Motor neuron (in vitro differentiated cells): Measurements from ENCODE around the gene GSG1L2. TPM values are rescaled to one million over a fixed set of nuclear protein-coding genes. Genes with fewer than 3 reads are reported as not detected.
A peak's percentile ranks its signal among the peaks of the same experiment; 100 is the strongest.
"Not testable (repeated sequence)": the region's sequence is repeated elsewhere in the genome, so short reads cannot be mapped to it uniquely, and the experiment has no call there.

Experiments
- ATAC-seq, 8 experiments: fragments of 200-7000 bp; cut with Tn5 transposase; replicated peaks in 6 of 8; 2 replicates each; pipeline ENCODE4 v1.8.0; 2021; ENCODE audit warnings: mild to moderate bottlenecking in 8 of 8, moderate library complexity in 8 of 8
- H3K27ac ChIP-seq, 2 donors: fragments of 250-450 bp; sonication (Bioruptor Pico); 2 replicates each; pipeline ENCODE4 v1.9.0; 2021; ENCODE audit warnings: antibody characterized with exemption in 2 of 2, mild to moderate bottlenecking in 2 of 2, moderate library complexity in 1 of 2
- H3K4me1 ChIP-seq, 2 donors: fragments of 250-450 bp; sonication (Bioruptor Pico); replicated peaks in 1 of 2; 2 replicates each; pipeline ENCODE4 v1.6.1; 2021; ENCODE audit warnings: antibody characterized with exemption in 2 of 2, mild to moderate bottlenecking in 2 of 2, moderate library complexity in 1 of 2
- H3K4me3 ChIP-seq, 5 donors: fragments of 250-450 bp; sonication (Bioruptor Pico); 2 replicates each; pipeline ENCODE4 v1.9.0; 2021; ENCODE audit warnings: antibody characterized with exemption in 5 of 5, mild to moderate bottlenecking in 5 of 5, moderate library complexity in 4 of 5
- WGBS, 10 experiments: fragments of 450-650 bp; shearing (Covaris generic); methylation state at CpG; one replicate each; pipeline ENCODE4 v1.0.0; 2022; 5-methylcytosine and 5-hydroxymethylcytosine counted together
- in situ Hi-C, 9 experiments: fragments of 400-800 bp; cut with MboI; loops; one replicate each; pipeline ENCODE4 v1.15.0; 2021; ENCODE audit warnings: low sequenced_read_pairs in 9 of 9, low pct_unique_long_range_greater_than_20kb in 2 of 9; ENCODE audit not compliant: unreplicated experiment in 9 of 9
- total RNA-seq, 8 experiments: library from RNA; unstranded; fragments of 300-600 nt; gene quantifications; 2 replicates each; pipeline versions ENCODE4 v1.2.3 to v1.2.4, GENCODE V29; 2022

GSG1L2 gene
- total RNA-seq, 8 experiments from 2014 or later, result not detected

- Histone ChIP-seq H3K27ac (no peak overlapping the region), H3K4me1 (no peaks in the 10 kb centered on the region), H3K4me3 (no peak overlapping the region)
- ATAC-seq, result no peak
- in situ Hi-C loops, result no loop called here
- whole genome bisulfite sequencing, 10 experiments, result 53 to 100% (median 72%) methylated on average over 1 to 3 of the region's 7 CpGs; no CpG with 5 or more reads in 4 of the 10 experiments
Measured at GRCh38 chr17:9798724-9799123, 23.2 kb downstream of the GSG1L2 start.

GRCh38 chr17:9798008-9798407 is 23.9 kb downstream of the GSG1L2 start:
- 0 to 100% (median 83%) methylated on average over 1 to 3 of the region's 3 CpGs; no CpG with 5 or more reads in 3 of the 10 experiments for WGBS, 10 experiments
- Histone ChIP-seq H3K4me3 (no peak overlapping the region), H3K27ac (no peak overlapping the region), H3K4me1 (no peaks in the 10 kb centered on the region)
- ATAC-seq, result peak in 3 of 8 experiments; percentile 4 to 47 (median 18)
- in situ Hi-C loops, result no loop called here

GRCh38 chr17:9792181-9792840 is 29.6 kb downstream of the GSG1L2 start:
- WGBS, 10 experiments, result 61 to 100% (median 91%) methylated on average over 1 to 14 of the region's 15 CpGs
- in situ Hi-C loops, result no loop called here
- H3K4me3 ChIP-seq, result no peak overlapping the region
- ATAC-seq, result no peak
- no peak overlapping the region for H3K27ac ChIP-seq
- H3K4me1 ChIP-seq, result no peaks in the 10 kb centered on the region

- Histone ChIP-seq H3K4me1 (no peaks in the 10 kb centered on the region), H3K4me3 (no peak within 1 kb of the TSS), H3K27ac (no peak within 1 kb of the TSS)
- ATAC-seq, result no peak
- in situ Hi-C loops, result no loop called here
- 20 to 100% (median 80%) methylated on average over 1 to 7 of the region's 15 CpGs; no CpG with 5 or more reads in 3 of the 10 experiments for WGBS, 10 experiments
Measured at GRCh38 chr17:9790889-9791876, 30.7 kb downstream of the GSG1L2 start, which contains the start of gene DHRS7C. Gene DHRS7C (minus strand): TSS chr17:9791592. CDS start chr17:9791284, 308 bp downstream.

GRCh38 chr17:9790316-9790715 is 31.6 kb downstream of the GSG1L2 start:
- no peak overlapping the region for H3K27ac ChIP-seq
- H3K4me1 ChIP-seq, result no peaks in the 10 kb centered on the region
- no peak for ATAC-seq
- 10 to 100% (median 72%) methylated on average over 1 to 4 of the region's 4 CpGs; no CpG with 5 or more reads in 2 of the 10 experiments for WGBS, 10 experiments
- in situ Hi-C loops, result no loop called here
- no peak overlapping the region for H3K4me3 ChIP-seq

- no peak overlapping the region for H3K4me3 ChIP-seq
- 14 to 90% (median 74%) methylated on average over 1 to 6 of the region's 8 CpGs for WGBS, 10 experiments
- no peak for ATAC-seq
- in situ Hi-C loops, result no loop called here
- H3K4me1 ChIP-seq, result no peaks in the 10 kb centered on the region
- H3K27ac ChIP-seq, result no peak overlapping the region
Measured at GRCh38 chr17:9788601-9789000, 33.3 kb downstream of the GSG1L2 start.

- in situ Hi-C loops, result no loop called here
- H3K4me1 ChIP-seq, result no peaks in the 10 kb centered on the region
- H3K27ac ChIP-seq, result no peak overlapping the region
- no peak overlapping the region for H3K4me3 ChIP-seq
- WGBS, 10 experiments, result 5 to 100% (median 88%) methylated on average over 1 to 2 of the region's 2 CpGs
- no peak for ATAC-seq
Measured at GRCh38 chr17:9784544-9784943, 37.3 kb downstream of the GSG1L2 start.

- ATAC-seq, H3K4me1 ChIP-seq, H3K4me3 ChIP-seq, in situ Hi-C loops, H3K27ac ChIP-seq: not testable (repeated sequence)
- 48 to 100% (median 84%) methylated on average over 2 to 5 of the region's 5 CpGs; no CpG with 5 or more reads in 1 of the 10 experiments for WGBS, 10 experiments
Measured at GRCh38 chr17:9783465-9783864, 38.4 kb downstream of the GSG1L2 start.

GRCh38 chr17:9783050-9783449 is 38.8 kb downstream of the GSG1L2 start:
- Histone ChIP-seq H3K4me3 (no peak overlapping the region), H3K27ac (no peak overlapping the region), H3K4me1 (no peaks in the 10 kb centered on the region)
- no peak for ATAC-seq
- WGBS, 10 experiments, result 4 to 100% (median 81%) methylated on average over 1 to 4 of the region's 4 CpGs; no CpG with 5 or more reads in 1 of the 10 experiments
- in situ Hi-C loops, result no loop called here

- 20 to 100% (median 63%) methylated on average over 1 to 3 of the region's 3 CpGs for WGBS, 10 experiments
- in situ Hi-C loops, result no loop called here
Measured at GRCh38 chr17:9780552-9780951, 41.3 kb downstream of the GSG1L2 start.

GRCh38 chr17:9776911-9777310 is 45.0 kb downstream of the GSG1L2 start:
- WGBS, 10 experiments, result 50 to 100% (median 95%) methylated on average over 3 to 8 of the region's 9 CpGs; no CpG with 5 or more reads in 4 of the 10 experiments

More at GRCh38 chr17:9780552-9780951, 41.3 kb downstream of the GSG1L2 start:
- ATAC-seq, result no peak
- Histone ChIP-seq H3K4me3 (no peak overlapping the region), H3K27ac (no peak overlapping the region), H3K4me1 (no peaks in the 10 kb centered on the region)

GRCh38 chr17:9772658-9773057 is 49.2 kb downstream of the GSG1L2 start:
- H3K4me3 ChIP-seq, result no peak overlapping the region
- in situ Hi-C loops, result no loop called here
- H3K27ac ChIP-seq, result no peak overlapping the region
- ATAC-seq, result no peak
- 10 to 80% (median 58%) methylated on average over 1 to 4 of the region's 19 CpGs; no CpG with 5 or more reads in 6 of the 10 experiments for WGBS, 10 experiments
- no peaks in the 10 kb centered on the region for H3K4me1 ChIP-seq

More at GRCh38 chr17:9776911-9777310, 45.0 kb downstream of the GSG1L2 start:
- Histone ChIP-seq H3K4me1 (no peaks in the 10 kb centered on the region), H3K27ac (no peak overlapping the region), H3K4me3 (no peak overlapping the region)
- in situ Hi-C loops, result no loop called here
- no peak for ATAC-seq

GRCh38 chr17:9771465-9771864 is 50.4 kb downstream of the GSG1L2 start:
- ATAC-seq, result no peak
- no peak overlapping the region for H3K4me3 ChIP-seq
- 93 to 100% (median 97%) methylated on average over 1 to 11 of the region's 27 CpGs; no CpG with 5 or more reads in 6 of the 10 experiments for WGBS, 10 experiments
- no peaks in the 10 kb centered on the region for H3K4me1 ChIP-seq
- in situ Hi-C loops, result no loop called here
- H3K27ac ChIP-seq, result no peak overlapping the region
